Common myeloid progenitor, CD34-positive (primary cell): ENCODE results near the gene TEF.
"Not testable (repeated sequence)": the region's sequence is repeated elsewhere in the genome, so short reads cannot be mapped to it uniquely, and the experiment has no call there.

Experiments used
- CTCF ChIA-PET: fragments of 350-600 bp; sonication (Branson Sonifier 250); formaldehyde crosslinking; loops from one replicate; lab custom pipeline; 2021; ENCODE audit warnings: antibody characterized with exemption; lab: Charles Lee
- POLR2A ChIA-PET: fragments of 350-600 bp; sonication (Branson Sonifier 250); formaldehyde crosslinking; loops from one replicate; lab custom pipeline; 2021; ENCODE audit warnings: antibody characterized with exemption; lab: Charles Lee
- DNase-seq, 3 donors: peaks; one replicate each; pipeline versions ENCODE4 v3.0.0 to v3.0.0-alpha.2; 2013
- H3K27ac ChIP-seq, 2 experiments: 1 replicate in 1 of 2; 2 replicates in 1 of 2; pipeline ENCODE4 v1.7.0; 2013; ENCODE audit warnings: inconsistent platforms in 2 of 2, low read length in 2 of 2, mild to moderate bottlenecking in 2 of 2, low read depth in 1 of 2, moderate library complexity in 1 of 2; ENCODE audit not compliant: severe bottlenecking in 2 of 2, insufficient read depth in 1 of 2, poor library complexity in 1 of 2
- H3K27me3 ChIP-seq, 5 experiments: replicated peaks in 2 of 5; 1 replicate in 3 of 5; 2 replicates in 2 of 5; pipeline versions ENCODE4 v1.6.1 to v1.7.0; 2013; ENCODE audit warnings: low read length in 4 of 5, mild to moderate bottlenecking in 2 of 5, moderate library complexity in 2 of 5, inconsistent platforms in 1 of 5; ENCODE audit not compliant: insufficient read depth in 5 of 5, control insufficient read depth in 4 of 5
- H3K36me3 ChIP-seq, 4 experiments: 1 replicate in 2 of 4; 2 replicates in 2 of 4; pipeline versions ENCODE4 v1.6.1 to v1.7.0; 2013; ENCODE audit warnings: low read length in 3 of 4, control low read depth in 1 of 4, mild to moderate bottlenecking in 1 of 4; ENCODE audit not compliant: control insufficient read depth in 4 of 4, insufficient read depth in 4 of 4
- H3K4me1 ChIP-seq, 4 experiments: 1 replicate in 3 of 4; 2 replicates in 1 of 4; pipeline versions ENCODE4 v1.6.1 to v1.7.1; 2013; ENCODE audit warnings: low read length in 3 of 4, mild to moderate bottlenecking in 3 of 4, control low read depth in 1 of 4, inconsistent platforms in 1 of 4, moderate library complexity in 1 of 4; ENCODE audit not compliant: control insufficient read depth in 4 of 4, insufficient read depth in 4 of 4; ENCODE audit errors: control extremely low read depth in 1 of 4
- H3K4me3 ChIP-seq, 7 experiments: 1 replicate in 4 of 7; 2 replicates in 3 of 7; pipeline versions ENCODE4 v1.5.1 to v1.7.0; 2013; ENCODE audit warnings: mild to moderate bottlenecking in 7 of 7, low read length in 6 of 7, moderate library complexity in 6 of 7, inconsistent platforms in 2 of 7, low read depth in 2 of 7, control low read depth in 1 of 7; ENCODE audit not compliant: insufficient read depth in 4 of 7, control insufficient read depth in 1 of 7; ENCODE audit errors: extremely low read depth in 1 of 7
- H3K9me3 ChIP-seq, 5 experiments: 1 replicate in 4 of 5; 2 replicates in 1 of 5; pipeline versions ENCODE4 v1.6.1 to v1.7.1; 2013; ENCODE audit warnings: low read length in 4 of 5, mild to moderate bottlenecking in 2 of 5, inconsistent platforms in 1 of 5, low read depth in 1 of 5, moderate library complexity in 1 of 5; ENCODE audit not compliant: control insufficient read depth in 4 of 5, insufficient read depth in 2 of 5; ENCODE audit errors: control extremely low read depth in 1 of 5
- WGBS: methylation state at CpG from one replicate; pipeline ENCODE4 v1.1.5; 2013; ENCODE audit not compliant: insufficient coverage; 5-methylcytosine and 5-hydroxymethylcytosine counted together

TEF gene

GRCh38 chr22:41429232-41429950 is 47.6 kb downstream of the TEF start:
- H3K4me1 ChIP-seq: no peaks in the 10 kb centered on the region
- H3K27ac ChIP-seq: no peak overlapping the region
- no peaks in the 10 kb centered on the region for H3K27me3 ChIP-seq
- no peak overlapping the region for H3K4me3 ChIP-seq
- CTCF ChIA-PET: no interaction called here
- no peaks in the 10 kb centered on the region for H3K9me3 ChIP-seq
- peaks cover 9 to 59% (median 25%) of the 10 kb centered on the region in 4 experiments for H3K36me3 ChIP-seq
- 97% methylated on average over 6 of the region's 13 CpGs for WGBS
- no peak for DNase-seq
- POLR2A ChIA-PET: no interaction called here

GRCh38 chr22:41429951-41430332 is 48.2 kb downstream of the TEF start:
- POLR2A ChIA-PET: no interaction called here
- no peaks in the 10 kb centered on the region for H3K9me3 ChIP-seq
- no peak overlapping the region for H3K4me3 ChIP-seq
- H3K36me3 ChIP-seq: peaks cover 7 to 62% (median 28%) of the 10 kb centered on the region in 4 experiments
- no peak for DNase-seq
- CTCF ChIA-PET: no interaction called here
- H3K27me3 ChIP-seq: no peaks in the 10 kb centered on the region
- 100% methylated on average over 5 of the region's 8 CpGs for whole genome bisulfite sequencing
- H3K27ac ChIP-seq: no peak overlapping the region
- H3K4me1 ChIP-seq: no peaks in the 10 kb centered on the region

DNA sequence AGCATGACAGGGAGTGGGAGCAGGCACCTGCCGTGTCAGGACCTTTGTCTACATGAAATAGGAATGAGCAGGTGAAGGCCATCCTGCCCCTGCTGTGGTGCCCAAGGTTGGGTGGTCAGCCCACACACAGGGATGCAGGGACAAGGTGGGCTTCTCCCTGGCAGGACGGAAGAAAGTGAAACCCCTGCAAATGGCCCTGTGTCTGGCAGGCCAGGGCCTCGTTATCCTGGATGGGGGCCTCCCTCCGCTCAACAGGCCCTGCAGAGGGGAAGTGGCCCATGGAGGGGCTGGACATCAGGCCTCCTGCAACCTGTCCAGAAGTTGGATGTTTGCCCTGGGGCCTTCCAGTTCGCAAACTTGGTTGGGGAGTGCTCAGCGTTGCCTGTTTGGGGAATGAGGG is 49.9 kb downstream of the TEF start:
- Histone ChIP-seq H3K36me3 (peaks cover 14 to 68% (median 41%) of the 10 kb centered on the region in 4 experiments), H3K4me3 (no peak overlapping the region), H3K27ac (no peak overlapping the region), H3K4me1 (no peaks in the 10 kb centered on the region), H3K9me3 (no peaks in the 10 kb centered on the region), H3K27me3 (no peaks in the 10 kb centered on the region)
- POLR2A ChIA-PET: interaction anchor here (0.6 kb wide), 1 partner anchor 1076 kb away, joined by 3 read pairs; no protein-coding TSS in a partner anchor
- CTCF ChIA-PET: no interaction called here
- 96% methylated on average over 4 of the region's 6 CpGs for WGBS
- no peak for DNase-seq

GRCh38 chr22:41433480-41433879 is 51.7 kb downstream of the TEF start:
- H3K9me3 ChIP-seq, CTCF ChIA-PET, DNase-seq, H3K4me1 ChIP-seq, POLR2A ChIA-PET, H3K27ac ChIP-seq, H3K27me3 ChIP-seq, H3K4me3 ChIP-seq: not testable (repeated sequence)
- peaks cover 12 to 72% (median 48%) of the 10 kb centered on the region in 4 experiments for H3K36me3 ChIP-seq
- 100% methylated on average over 1 of the region's 1 CpG for WGBS

- not testable (repeated sequence) for H3K9me3 ChIP-seq, DNase-seq, H3K27me3 ChIP-seq, H3K4me3 ChIP-seq, H3K4me1 ChIP-seq, H3K27ac ChIP-seq
- H3K36me3 ChIP-seq: peaks cover 18 to 70% (median 52%) of the 10 kb centered on the region in 4 experiments
- WGBS: 100% methylated on average over 1 of the region's 5 CpGs
- ChIA-PET POLR2A (interaction anchor here (0.6 kb wide), 1 partner anchor 51 kb away, joined by 4 read pairs; no protein-coding TSS in a partner anchor), CTCF (interaction anchor here (0.5 kb wide), 1 partner anchor 24 kb away, joined by 3 read pairs; no protein-coding TSS in a partner anchor)
Measured at GRCh38 chr22:41434361-41435003, 52.7 kb downstream of the TEF start.

- H3K36me3 ChIP-seq: peaks cover 20 to 68% (median 50%) of the 10 kb centered on the region in 4 experiments
- H3K27me3 ChIP-seq: no peaks in the 10 kb centered on the region
- no peak overlapping the region for H3K4me3 ChIP-seq
- POLR2A ChIA-PET: no interaction called here
- no peak for DNase-seq
- H3K4me1 ChIP-seq: no peaks in the 10 kb centered on the region
- H3K27ac ChIP-seq: no peak overlapping the region
- WGBS: 100% methylated on average over 2 of the region's 4 CpGs
- no peaks in the 10 kb centered on the region for H3K9me3 ChIP-seq
- CTCF ChIA-PET: no interaction called here
Measured at GRCh38 chr22:41435560-41435959, 53.8 kb downstream of the TEF start.
